ENCODE data around the gene YWHAH. TPM values are rescaled to one million over a fixed set of nuclear protein-coding genes. Genes with fewer than 3 reads are reported as not detected.
"Not testable (repeated sequence)": the region's sequence is repeated elsewhere in the genome, so short reads cannot be mapped to it uniquely, and the experiment has no call there.

YWHAH gene
- total and polyA plus RNA-seq, 2 donors (not counting 1 experiment from before 2014, with no cell fraction given), result 32.6 to 51.1 TPM

DNA sequence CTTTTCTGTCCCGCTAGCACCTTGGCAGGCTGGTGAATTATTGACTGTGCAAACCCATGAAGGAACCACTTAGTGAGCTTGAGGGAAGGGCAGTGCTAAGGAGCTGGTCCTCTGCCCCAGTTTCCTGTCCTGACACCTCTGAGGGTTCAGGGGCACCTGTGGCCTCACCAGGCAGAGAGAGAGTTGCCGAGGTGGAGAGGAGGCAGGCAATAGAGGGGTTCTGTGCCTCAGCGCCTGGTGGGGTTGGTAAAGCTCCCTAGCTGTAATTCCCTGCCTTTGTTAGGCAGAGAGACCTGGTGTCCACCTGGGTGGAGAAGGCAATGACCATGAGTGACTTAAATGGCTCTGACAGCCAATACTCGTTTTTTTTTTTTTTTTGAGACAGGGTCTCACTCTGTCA, 36.3 kb downstream of the YWHAH start:
- Mint-ChIP-seq H3K27me3 (no peaks in the 10 kb centered on the region), H3K9me3 (ENCODE audit: insufficient read depth) (no peaks in the 10 kb centered on the region), H3K4me3 (no peak overlapping the region), H3K4me1 (peaks cover 12% of the 10 kb centered on the region), H3K27ac (no peak overlapping the region)
- intact Hi-C loops (cut with micrococcal nuclease), result no loop called here
- 94% methylated on average over 3 of the region's 4 CpGs for WGBS (ENCODE audit: insufficient coverage)
- Histone ChIP-seq H2AFZ (ENCODE audit: insufficient read depth, low read depth, low read length, poor library complexity, severe bottlenecking) (no peak overlapping the region), H3K4me3 (ENCODE audit: control extremely low read depth in 1 of 5, extremely low read depth in 1 of 5, insufficient read depth in 1 of 5, low read depth in 2 of 5, low read length in 4 of 5) (no peak overlapping the region), H3K27me3 (replicated peaks in 1 of 4; ENCODE audit: control extremely low read depth in 1 of 4, control insufficient read depth in 3 of 4, insufficient read depth in 4 of 4, low read length in 3 of 4) (peaks cover 0 to 5% (median 0%) of the 10 kb centered on the region in 4 experiments), H3K4me1 (ENCODE audit: control insufficient read depth in 2 of 2, insufficient read depth in 2 of 2, low read length in 2 of 2) (peaks cover 7 to 13% of the 10 kb centered on the region in 2 donors), H3K36me3 (replicated peaks in 1 of 2; ENCODE audit: control extremely low read depth in 1 of 2, control insufficient read depth in 1 of 2, extremely low read depth in 1 of 2, insufficient read depth in 2 of 2, low read length in 1 of 2) (no peaks in the 10 kb centered on the region), H3K4me2 (replicated peaks; ENCODE audit: low read depth, low read length, poor library complexity, severe bottlenecking) (no peak overlapping the region), H3K9me3 (ENCODE audit: control extremely low read depth in 1 of 3, control insufficient read depth in 2 of 3, insufficient read depth in 1 of 3, low read length in 2 of 3) (no peaks in the 10 kb centered on the region), H3K9ac (ENCODE audit: low read length) (no peak overlapping the region), H3K27ac (ENCODE audit: low read length in 2 of 2) (no peak overlapping the region), H4K20me1 (ENCODE audit: control insufficient read depth, insufficient read depth, low read length, poor library complexity, severe bottlenecking) (no peaks in the 10 kb centered on the region), H3K79me2 (ENCODE audit: control insufficient read depth, insufficient read depth, low read length) (no peaks in the 10 kb centered on the region)
- TF ChIP-seq EZH2 (IDR thresholded peaks at IDR 0.05; ENCODE audit: borderline replicate concordance, insufficient read depth, low read depth, low read length, poor library complexity, severe bottlenecking), result no peak
- TF ChIP-seq, protein P1, sequence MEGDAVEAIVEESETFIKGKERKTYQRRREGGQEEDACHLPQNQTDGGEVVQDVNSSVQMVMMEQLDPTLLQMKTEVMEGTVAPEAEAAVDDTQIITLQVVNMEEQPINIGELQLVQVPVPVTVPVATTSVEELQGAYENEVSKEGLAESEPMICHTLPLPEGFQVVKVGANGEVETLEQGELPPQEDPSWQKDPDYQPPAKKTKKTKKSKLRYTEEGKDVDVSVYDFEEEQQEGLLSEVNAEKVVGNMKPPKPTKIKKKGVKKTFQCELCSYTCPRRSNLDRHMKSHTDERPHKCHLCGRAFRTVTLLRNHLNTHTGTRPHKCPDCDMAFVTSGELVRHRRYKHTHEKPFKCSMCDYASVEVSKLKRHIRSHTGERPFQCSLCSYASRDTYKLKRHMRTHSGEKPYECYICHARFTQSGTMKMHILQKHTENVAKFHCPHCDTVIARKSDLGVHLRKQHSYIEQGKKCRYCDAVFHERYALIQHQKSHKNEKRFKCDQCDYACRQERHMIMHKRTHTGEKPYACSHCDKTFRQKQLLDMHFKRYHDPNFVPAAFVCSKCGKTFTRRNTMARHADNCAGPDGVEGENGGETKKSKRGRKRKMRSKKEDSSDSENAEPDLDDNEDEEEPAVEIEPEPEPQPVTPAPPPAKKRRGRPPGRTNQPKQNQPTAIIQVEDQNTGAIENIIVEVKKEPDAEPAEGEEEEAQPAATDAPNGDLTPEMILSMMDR (IDR thresholded peaks at IDR 0.05), result no peak
- ChIA-PET CTCF (interaction anchor here (0.7 to 2.7 kb wide), 2 partner anchors 10 to 494 kb away, joined by 3 to 14 read pairs; partner anchors contain the start of gene FBXO7), POLR2A (no interaction called here)
- ATAC-seq (ENCODE audit: low read depth) (no peak), DNase-seq (no peak)

DNA sequence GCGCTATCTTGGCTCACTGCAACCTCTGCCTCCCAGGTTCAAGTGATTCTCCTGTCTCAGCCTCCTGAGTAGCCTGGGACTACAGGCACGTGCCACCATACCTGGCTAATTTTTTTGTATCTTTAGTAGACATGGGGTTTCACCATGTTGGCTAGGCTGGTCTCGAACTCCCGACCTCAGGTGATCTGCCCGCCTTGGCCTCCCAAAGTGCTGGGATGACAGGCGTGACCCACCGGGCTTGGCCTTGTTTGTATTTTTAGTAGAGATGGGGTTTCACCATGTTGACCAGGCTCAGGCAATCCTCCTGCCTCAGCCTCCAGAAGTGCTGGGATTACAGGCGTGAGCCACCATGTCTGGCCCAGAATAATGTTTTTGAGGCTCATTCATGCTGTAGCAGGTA, 37.6 kb downstream of the YWHAH start:
- H3K9me3 ChIP-seq (ENCODE audit: control extremely low read depth in 1 of 3, control insufficient read depth in 2 of 3, insufficient read depth in 1 of 3, low read length in 2 of 3); H3K9me3 Mint-ChIP-seq (ENCODE audit: insufficient read depth); POLR2A ChIA-PET; H3K27me3 ChIP-seq (replicated peaks in 1 of 4; ENCODE audit: control extremely low read depth in 1 of 4, control insufficient read depth in 3 of 4, insufficient read depth in 4 of 4, low read length in 3 of 4); ATAC-seq (ENCODE audit: low read depth); intact Hi-C loops (cut with micrococcal nuclease); H3K9ac ChIP-seq (ENCODE audit: low read length); H3K4me3 Mint-ChIP-seq; H3K27ac ChIP-seq (ENCODE audit: low read length in 2 of 2); H3K27ac Mint-ChIP-seq; CTCF ChIA-PET; DNase-seq; H3K27me3 Mint-ChIP-seq; H3K4me3 ChIP-seq (ENCODE audit: control extremely low read depth in 1 of 5, extremely low read depth in 1 of 5, insufficient read depth in 1 of 5, low read depth in 2 of 5, low read length in 4 of 5); H3K79me2 ChIP-seq (ENCODE audit: control insufficient read depth, insufficient read depth, low read length); H3K36me3 ChIP-seq (replicated peaks in 1 of 2; ENCODE audit: control extremely low read depth in 1 of 2, control insufficient read depth in 1 of 2, extremely low read depth in 1 of 2, insufficient read depth in 2 of 2, low read length in 1 of 2); H4K20me1 ChIP-seq (ENCODE audit: control insufficient read depth, insufficient read depth, low read length, poor library complexity, severe bottlenecking); H2AFZ ChIP-seq (ENCODE audit: insufficient read depth, low read depth, low read length, poor library complexity, severe bottlenecking); H3K4me2 ChIP-seq (replicated peaks; ENCODE audit: low read depth, low read length, poor library complexity, severe bottlenecking): not testable (repeated sequence)
- peaks cover 7 to 12% of the 10 kb centered on the region in 2 donors for H3K4me1 ChIP-seq (ENCODE audit: control insufficient read depth in 2 of 2, insufficient read depth in 2 of 2, low read length in 2 of 2)
- H3K4me1 Mint-ChIP-seq, result peaks cover 12% of the 10 kb centered on the region
- 89% methylated on average over 3 of the region's 8 CpGs for WGBS (ENCODE audit: insufficient coverage)
